Kidney (tissue), 14 donors: ENCODE measurements around the gene PLCB4. TPM values are rescaled to one million over a fixed set of nuclear protein-coding genes. Genes with fewer than 3 reads are reported as not detected.

Experiments used
- DNase-seq, 5 donors: peaks; one replicate each; pipeline ENCODE4 v3.0.0-alpha.2; 2013 to 2020
- FAIRE-seq: peaks from 2 replicates; lab custom pipeline; 2012; peaks lifted over from hg19 to GRCh38; lab: Jason Lieb, UNC
- H3K27ac ChIP-seq, 2 donors: one replicate each; pipeline ENCODE4 v1.7.0; 2013; ENCODE audit warnings: low read depth in 2 of 2, low read length in 2 of 2, inconsistent platforms in 1 of 2
- H3K27me3 ChIP-seq: one replicate; pipeline ENCODE4 v1.7.1; 2013; ENCODE audit warnings: low read length, inconsistent platforms; ENCODE audit not compliant: control insufficient read depth, insufficient read depth
- H3K36me3 ChIP-seq, 3 donors: one replicate each; pipeline versions ENCODE4 v1.7.0 to v1.7.1; 2013; ENCODE audit warnings: low read length in 3 of 3, control low read depth in 1 of 3, inconsistent platforms in 1 of 3; ENCODE audit not compliant: insufficient read depth in 3 of 3, control insufficient read depth in 2 of 3
- H3K4me1 ChIP-seq, 3 donors: one replicate each; pipeline versions ENCODE4 v1.7.0 to v1.7.1; 2013; ENCODE audit warnings: low read length in 3 of 3, inconsistent platforms in 1 of 3, low read depth in 1 of 3; ENCODE audit not compliant: control insufficient read depth in 2 of 3, insufficient read depth in 2 of 3
- H3K4me3 ChIP-seq, 3 donors: one replicate each; pipeline versions ENCODE4 v1.7.0 to v1.8.1; 2013; ENCODE audit warnings: low read length in 3 of 3, control low read depth in 1 of 3, inconsistent platforms in 1 of 3
- H3K9ac ChIP-seq, 3 donors: one replicate each; pipeline versions ENCODE4 v1.7.0 to v1.7.1; 2013; ENCODE audit warnings: low read length in 3 of 3, control low read depth in 1 of 3, inconsistent platforms in 1 of 3
- H3K9me3 ChIP-seq, 3 donors: one replicate each; pipeline versions ENCODE4 v1.7.0 to v1.7.1; 2013; ENCODE audit warnings: low read length in 3 of 3, control low read depth in 1 of 3, inconsistent platforms in 1 of 3; ENCODE audit not compliant: control insufficient read depth in 2 of 3, insufficient read depth in 1 of 3
- intact Hi-C: fragments of 100-400 bp; cut with DNase I; formaldehyde crosslinking; loops from one replicate; pipeline ENCODE4 v1.11.1; 2022
- polyA plus RNA-seq: library from polyadenylated mRNA; stranded (reverse); fragments of 350-450 nt; fragmentation: Illumina TruSeq; extraction: RNeasy Lipid Tissue Mini Kit (QIAGEN cat#74804); gene quantifications from one replicate; pipeline ENCODE4 v1.2.3, GENCODE V29; 2014; ENCODE audit warnings: low read depth, low replicate concordance; ENCODE audit not compliant: insufficient read depth
- total RNA-seq: library from RNA; stranded (reverse); fragmentation: NEBNext Ultra II Directional; extraction: Animal tissue kit (Norgen Biotek cat#: 25700); gene quantifications from one replicate; pipeline ENCODE4 v1.2.1, GENCODE V29; 2021
- TF ChIP-seq, protein P1 (sequence below): IDR thresholded peaks from 3 replicates; pipeline ENCODE4 v1.5.1; 2012; ENCODE audit warnings: mild to moderate bottlenecking, moderate library complexity, borderline replicate concordance; ENCODE audit not compliant: insufficient read depth; ENCODE audit errors: extremely low read depth
- donor health status: control.
- donor health status: control.
- donor health status: control.
- donor health status: control.
- donor health status: control.
- donor health status: DM: yes; HTN: yes; CAD: no.
- donor health status: Normal renal cell carcinoma (clear cell type).

The PLCB4 gene
- total and polyA plus RNA-seq, 2 donors from 2014 or later = 2.8 to 17.7 TPM

DNA sequence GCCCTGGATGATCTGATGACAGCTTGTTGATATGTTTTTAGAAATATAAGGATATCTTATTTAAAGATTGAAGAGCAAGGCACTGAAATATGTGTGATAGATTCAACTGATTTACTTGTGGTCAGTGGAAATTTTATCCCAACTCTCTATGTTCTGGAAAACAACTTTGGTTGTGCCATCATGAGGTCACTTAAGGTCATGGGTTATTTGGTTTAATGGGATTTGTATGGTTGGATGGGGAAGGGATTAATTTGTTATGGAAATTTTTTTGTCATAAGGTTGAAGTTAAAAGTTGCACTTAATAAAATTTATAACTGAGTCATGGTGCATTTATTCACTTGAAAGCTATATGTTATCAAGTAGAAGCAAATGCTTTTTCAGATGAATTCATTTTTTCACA is 231.2 kb downstream of the PLCB4 start:
- no peak for FAIRE-seq
- intact Hi-C loops = no loop called here

DNA sequence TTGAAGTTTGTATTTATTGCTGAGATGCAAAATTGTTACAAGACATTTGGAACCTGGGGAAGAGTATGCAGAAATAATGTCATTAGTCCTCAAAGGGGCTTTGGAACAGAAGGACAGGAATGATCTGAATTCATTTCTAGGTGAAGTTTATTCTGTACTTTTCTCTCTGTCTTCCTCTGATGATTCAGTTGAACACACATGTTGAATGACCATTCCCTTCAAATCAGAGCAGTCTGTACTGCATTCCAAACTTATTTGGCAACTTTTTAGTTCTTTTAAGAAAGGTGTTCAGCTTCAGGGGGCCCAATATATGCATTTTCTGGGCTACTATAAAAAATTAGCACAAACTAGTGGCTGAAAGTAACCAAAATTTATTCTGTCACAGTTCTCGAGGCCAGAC is 231.6 kb downstream of the PLCB4 start:
- no peaks in the 10 kb centered on the region for H3K36me3 ChIP-seq
- no peak overlapping the region for H3K27ac ChIP-seq
- FAIRE-seq (no peak), DNase-seq (no peak)
- no peaks in the 10 kb centered on the region for H3K4me1 ChIP-seq
- intact Hi-C loops = no loop called here
- H3K4me3 ChIP-seq = no peak overlapping the region
- H3K27me3 ChIP-seq = no peaks in the 10 kb centered on the region
- TF ChIP-seq, protein P1, sequence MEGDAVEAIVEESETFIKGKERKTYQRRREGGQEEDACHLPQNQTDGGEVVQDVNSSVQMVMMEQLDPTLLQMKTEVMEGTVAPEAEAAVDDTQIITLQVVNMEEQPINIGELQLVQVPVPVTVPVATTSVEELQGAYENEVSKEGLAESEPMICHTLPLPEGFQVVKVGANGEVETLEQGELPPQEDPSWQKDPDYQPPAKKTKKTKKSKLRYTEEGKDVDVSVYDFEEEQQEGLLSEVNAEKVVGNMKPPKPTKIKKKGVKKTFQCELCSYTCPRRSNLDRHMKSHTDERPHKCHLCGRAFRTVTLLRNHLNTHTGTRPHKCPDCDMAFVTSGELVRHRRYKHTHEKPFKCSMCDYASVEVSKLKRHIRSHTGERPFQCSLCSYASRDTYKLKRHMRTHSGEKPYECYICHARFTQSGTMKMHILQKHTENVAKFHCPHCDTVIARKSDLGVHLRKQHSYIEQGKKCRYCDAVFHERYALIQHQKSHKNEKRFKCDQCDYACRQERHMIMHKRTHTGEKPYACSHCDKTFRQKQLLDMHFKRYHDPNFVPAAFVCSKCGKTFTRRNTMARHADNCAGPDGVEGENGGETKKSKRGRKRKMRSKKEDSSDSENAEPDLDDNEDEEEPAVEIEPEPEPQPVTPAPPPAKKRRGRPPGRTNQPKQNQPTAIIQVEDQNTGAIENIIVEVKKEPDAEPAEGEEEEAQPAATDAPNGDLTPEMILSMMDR = no peak
- H3K9me3 ChIP-seq = no peaks in the 10 kb centered on the region
- no peak overlapping the region for H3K9ac ChIP-seq

More for the DNA sequence above, 231.2 kb downstream of the PLCB4 start:
- H3K27me3 ChIP-seq = no peaks in the 10 kb centered on the region
- no peaks in the 10 kb centered on the region for H3K36me3 ChIP-seq
- H3K4me3 ChIP-seq = no peak overlapping the region
- no peaks in the 10 kb centered on the region for H3K9me3 ChIP-seq
- H3K4me1 ChIP-seq = no peaks in the 10 kb centered on the region
- TF ChIP-seq, protein P1 = no peak
- H3K27ac ChIP-seq = no peak overlapping the region
- H3K9ac ChIP-seq = no peak overlapping the region
- DNase-seq = no peak

DNA sequence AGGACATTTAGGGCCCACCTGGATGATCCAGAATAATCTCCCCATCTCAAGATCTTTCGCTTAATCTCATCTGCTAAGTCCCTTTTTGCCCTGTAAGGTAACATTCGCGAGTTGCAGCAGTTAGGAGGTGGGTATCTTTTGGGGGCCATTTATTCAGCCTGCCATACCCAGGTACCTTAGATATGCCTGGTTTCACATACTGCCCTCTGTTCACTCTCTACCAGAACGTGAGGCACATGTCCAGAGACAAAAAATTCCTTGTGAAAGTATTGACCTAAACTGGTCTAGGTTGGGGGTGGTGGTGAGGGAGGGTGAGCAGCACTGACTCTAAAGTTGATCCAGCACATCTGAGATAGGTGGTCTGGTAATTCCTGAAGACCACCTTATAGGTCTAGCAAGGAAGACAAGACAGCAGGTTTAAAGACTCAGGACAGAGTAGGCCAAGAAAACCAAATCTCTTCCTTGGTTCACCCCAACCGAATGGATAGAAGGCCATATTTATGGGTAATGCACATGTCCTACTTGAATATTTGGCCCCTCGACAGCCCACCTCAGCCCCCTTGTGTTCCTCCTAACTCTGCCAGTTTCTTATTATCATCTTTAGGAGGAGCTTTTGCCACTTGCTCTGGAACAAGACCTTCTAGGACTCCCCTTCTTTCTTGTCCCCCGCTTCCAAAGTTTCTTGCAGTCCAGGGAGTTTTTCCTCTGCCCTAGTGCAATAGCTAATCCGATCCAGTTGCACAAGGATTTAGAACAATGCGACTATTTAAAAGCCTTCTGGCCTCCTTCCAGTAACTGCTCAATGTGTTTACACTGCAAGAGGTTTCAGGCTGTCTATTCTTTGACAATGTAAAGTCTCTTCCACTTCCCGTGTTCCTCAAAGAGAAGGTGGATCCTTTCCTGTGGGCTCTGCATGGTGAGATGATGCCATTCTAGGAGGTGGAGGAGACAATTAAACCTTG is 232.5 kb downstream of the PLCB4 start:
- no peaks in the 10 kb centered on the region for H3K36me3 ChIP-seq
- no peaks in the 10 kb centered on the region for H3K9me3 ChIP-seq
- no peak overlapping the region for H3K9ac ChIP-seq
- FAIRE-seq (no peak), DNase-seq (peak in 1 of 5 donors; percentile 56)
- H3K4me1 ChIP-seq = no peaks in the 10 kb centered on the region
- H3K4me3 ChIP-seq = no peak overlapping the region
- TF ChIP-seq, protein P1 = no peak
- H3K27me3 ChIP-seq = no peaks in the 10 kb centered on the region
- H3K27ac ChIP-seq = no peak overlapping the region
- intact Hi-C loops = no loop called here
